NCI-H1105 (cell line): ENCODE results near the gene MIA.
"Not testable (repeated sequence)": the region's sequence is repeated elsewhere in the genome, so short reads cannot be mapped to it uniquely, and the experiment has no call there.

Source experiments
- DNase-seq: peaks from one replicate; lab custom pipeline; 2025; lab: John Stamatoyannopoulos, UW

The MIA gene

GRCh38 chr19:40774916-40775631, at the start of gene MIA:
Gene MIA, plus strand, starts transcription at chr19:40775521. Its CDS starts 22 bp downstream, at chr19:40775543.
- DNase-seq = no peak

- no peak for DNase-seq
Observed at GRCh38 chr19:40726279-40726678, 49.0 kb upstream of the MIA start.

DNA sequence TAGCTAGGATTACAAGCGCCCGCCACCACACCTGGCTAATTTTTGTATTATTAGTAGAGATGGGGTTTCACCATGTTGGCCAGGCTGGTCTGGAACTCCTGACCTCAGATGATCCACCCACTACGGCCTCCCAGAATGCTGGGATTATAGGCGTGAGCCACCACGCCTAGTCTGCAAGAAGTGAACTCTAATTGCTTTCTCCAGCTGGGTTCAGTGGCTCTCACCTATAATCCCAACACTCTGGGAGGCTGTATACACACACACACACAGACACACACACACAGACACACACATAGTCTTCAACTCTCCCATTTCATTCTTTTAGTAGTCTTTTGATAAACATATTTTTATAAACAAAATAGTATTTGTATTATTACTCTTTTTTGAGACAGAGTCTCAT, 45.3 kb upstream of the MIA start:
- DNase-seq = not testable (repeated sequence)

- not testable (repeated sequence) for DNase-seq
Observed at GRCh38 chr19:40732304-40732703, 43.0 kb upstream of the MIA start.

GRCh38 chr19:40733149-40733548, 42.2 kb upstream of the MIA start:
- no peak for DNase-seq

- DNase-seq = no peak
Observed at GRCh38 chr19:40735013-40735771, 40.1 kb upstream of the MIA start.

GRCh38 chr19:40736661-40737060, 38.7 kb upstream of the MIA start:
- no peak for DNase-seq

GRCh38 chr19:40737102-40737644, 38.1 kb upstream of the MIA start:
- no peak for DNase-seq

DNA sequence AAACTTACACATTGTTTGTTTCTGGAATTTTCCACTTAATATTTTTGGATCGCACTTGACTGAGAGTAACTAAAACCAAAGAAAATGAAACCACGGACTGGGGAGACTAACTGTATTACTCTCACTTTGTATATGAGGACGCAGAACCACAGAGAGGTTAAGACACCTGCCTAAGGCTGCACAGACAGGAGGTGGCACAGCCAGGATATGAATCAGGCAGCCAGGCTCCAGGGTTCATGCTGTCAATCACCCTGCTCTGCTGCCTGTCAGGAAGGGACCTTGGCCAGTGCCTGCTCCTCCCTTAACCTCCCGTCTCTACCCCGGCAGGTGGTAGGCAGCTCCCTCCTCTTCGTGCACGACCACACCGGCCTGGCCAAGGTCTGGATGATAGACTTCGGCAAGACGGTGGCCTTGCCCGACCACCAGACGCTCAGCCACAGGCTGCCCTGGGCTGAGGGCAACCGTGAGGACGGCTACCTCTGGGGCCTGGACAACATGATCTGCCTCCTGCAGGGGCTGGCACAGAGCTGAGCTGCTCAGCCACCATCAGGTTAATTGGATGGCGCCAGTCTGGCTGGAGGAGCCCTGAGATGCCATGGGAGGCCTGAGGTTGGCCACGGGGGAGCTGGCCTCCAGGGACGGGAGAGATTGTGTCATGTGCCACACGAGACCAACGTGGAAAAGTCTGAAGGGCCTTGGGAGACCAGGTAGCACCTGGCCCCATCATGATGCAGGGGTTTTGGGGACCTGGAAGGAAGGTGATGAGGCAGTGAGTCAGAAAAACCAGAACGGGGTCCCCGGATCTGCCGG, 36.1 kb upstream of the MIA start:
- no peak for DNase-seq

DNA sequence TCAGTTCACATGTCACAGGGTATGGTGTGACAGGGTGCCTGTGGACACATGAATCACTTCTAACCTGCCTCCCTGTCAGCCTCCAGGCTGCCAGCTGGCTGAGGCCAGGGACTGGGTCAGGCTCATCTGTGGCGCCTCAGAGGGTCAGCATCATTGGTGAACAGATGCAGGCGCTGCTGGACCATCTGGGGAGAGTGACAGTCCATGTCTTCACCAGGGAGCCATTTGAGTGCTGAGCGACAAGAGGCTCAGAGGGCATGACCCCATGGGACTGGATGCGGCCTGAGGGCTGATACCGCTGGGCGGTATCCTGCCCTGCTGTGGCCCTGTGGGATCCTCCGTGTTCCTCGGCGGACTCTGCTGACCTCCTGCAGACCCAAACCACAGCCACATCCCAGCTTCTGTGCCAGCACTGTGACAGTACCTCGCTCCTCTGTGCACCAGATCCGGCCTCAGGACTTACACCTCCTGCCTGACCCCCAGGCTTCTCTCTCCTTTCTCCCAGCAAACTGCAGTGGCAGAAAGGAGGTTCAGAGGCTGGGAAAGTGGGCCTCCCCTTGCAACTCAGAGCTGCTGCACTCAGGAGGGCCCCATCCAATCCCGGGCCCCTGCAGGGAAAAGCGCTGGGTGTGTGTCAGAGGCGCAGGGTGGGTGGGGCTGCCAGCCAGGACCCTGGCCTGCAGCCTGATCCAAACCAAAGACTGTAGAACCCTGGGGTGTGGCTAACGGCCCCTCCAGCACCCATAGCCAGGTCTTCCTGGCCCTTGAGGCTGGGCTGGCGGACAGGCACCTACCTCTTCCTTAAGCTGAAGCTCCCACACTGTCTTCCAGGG, 35.2 kb upstream of the MIA start:
- no peak for DNase-seq

DNA sequence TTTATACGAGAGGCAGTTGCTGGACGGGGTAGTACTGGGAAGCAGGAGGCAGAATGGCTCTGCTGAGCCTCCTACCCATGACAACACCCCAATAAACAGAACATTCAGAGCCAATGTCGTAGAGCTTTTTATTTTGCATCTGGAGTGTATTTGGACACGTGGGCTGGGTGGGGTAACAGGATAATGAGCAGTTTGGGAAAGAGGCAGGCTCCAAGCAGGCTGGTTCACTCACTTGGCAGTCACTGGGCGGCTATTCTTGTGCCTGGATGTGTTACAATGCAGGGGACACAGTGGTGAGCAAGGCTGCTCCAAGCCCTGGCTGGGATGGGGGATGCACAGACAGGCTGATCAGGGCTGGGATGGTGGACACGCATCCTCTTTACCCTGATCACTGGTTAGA, 34.6 kb upstream of the MIA start:
- DNase-seq = no peak

DNA sequence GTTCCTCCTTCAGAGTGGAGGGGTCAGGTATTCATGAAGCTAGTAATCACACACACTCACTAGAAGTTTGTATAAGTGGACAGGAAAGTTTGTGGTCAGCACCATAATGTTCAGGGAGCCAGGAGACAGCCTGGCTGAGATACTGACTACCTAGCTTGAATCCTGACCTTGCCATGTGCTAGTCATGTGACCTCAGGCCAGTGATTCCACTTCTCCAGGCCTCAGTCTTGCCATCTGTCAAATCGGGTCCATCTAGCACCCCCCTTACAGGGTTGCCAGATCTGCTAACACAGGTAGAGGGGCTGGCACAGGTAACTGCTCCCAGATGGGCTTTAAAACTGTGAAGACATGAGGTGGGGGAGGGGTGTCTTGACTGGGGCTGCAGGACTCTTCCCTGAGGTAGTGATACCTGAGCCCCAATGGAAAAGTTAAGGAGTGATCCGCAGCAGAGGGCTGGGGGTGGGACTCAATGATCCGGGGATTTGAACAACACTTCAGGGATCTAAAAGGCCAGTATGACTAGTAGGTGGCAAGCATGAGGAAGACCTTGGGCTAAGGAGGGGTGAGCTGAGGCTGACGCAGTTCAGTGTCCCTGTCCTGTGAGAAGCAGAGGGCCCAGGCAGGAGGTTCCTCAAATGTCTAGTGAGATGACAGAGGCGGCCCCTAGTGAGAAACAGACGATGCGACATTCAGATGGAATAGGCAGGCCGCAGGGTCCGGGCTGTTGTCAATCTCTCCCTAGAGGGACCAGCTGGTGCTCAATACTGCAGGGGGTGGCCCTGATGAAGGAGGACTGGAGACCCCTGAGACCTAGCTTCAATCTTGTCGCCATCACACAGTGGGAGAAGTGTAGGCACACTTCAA, 33.6 kb upstream of the MIA start:
- DNase-seq = no peak

DNA sequence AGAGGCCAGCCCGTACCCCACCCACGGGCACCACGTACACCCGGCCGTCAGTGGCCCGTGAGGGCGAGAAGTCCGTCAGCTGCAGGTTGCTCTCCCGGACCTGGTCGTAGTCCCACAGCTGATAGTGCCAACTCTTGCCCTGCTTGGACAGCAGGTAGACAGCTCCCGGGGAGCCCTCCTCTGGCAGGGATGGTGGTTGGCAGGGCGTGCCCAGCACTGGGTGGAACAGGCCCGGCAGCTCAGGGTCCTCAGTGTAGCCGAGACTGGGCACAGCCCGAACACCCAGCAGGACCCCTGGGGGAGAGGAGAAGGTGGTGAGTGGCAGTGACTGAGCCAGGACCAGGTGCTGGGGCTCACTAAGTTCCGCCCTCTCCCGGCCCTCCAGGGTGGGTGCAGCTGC, 32.8 kb upstream of the MIA start:
- DNase-seq = no peak

- no peak for DNase-seq
Observed at GRCh38 chr19:40742886-40743285, 32.4 kb upstream of the MIA start.

GRCh38 chr19:40743926-40744325, 31.4 kb upstream of the MIA start:
- DNase-seq = no peak

DNA sequence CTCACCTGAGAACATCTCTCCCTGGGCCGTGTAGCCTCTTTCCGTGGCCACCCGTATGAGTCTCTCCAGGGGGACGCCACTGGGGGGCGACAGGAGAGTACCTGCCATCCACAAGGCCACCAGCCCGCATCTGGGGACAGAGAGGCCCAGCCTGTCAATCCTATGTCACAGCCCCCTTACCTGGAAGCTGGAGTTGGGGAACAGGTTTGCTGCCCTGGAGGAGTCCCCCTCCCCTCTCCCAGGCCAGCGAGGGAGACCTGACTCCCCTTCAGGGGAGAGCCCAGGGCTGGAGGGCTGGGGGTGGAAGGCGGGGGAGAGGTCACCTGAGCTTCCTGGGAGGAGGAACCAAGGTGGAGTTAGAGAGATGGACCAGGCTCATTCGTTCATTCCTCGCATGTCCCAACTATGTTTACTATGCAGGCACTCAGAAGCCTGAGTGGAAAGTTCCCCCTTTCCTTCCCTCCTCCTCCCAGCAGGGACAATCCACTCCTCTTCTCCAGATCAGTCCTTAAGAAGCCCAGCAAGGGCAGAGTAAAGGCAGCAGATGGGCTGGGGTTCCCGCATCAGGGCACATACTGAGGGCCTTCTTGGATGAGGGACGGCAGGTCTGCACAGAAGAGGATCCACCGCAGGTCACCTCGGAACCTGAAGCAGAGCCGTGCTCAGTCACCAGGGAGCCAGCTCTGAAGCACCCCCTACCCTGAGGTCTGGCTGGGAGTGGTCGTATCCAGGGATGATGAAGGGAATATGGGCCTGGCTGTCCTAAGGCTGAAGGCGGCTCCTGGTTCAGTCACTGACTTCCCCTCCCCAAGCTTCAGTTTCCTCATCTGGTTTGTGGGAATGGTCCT, 30.5 kb upstream of the MIA start:
- no peak for DNase-seq

- DNase-seq = no peak
Observed at GRCh38 chr19:40745402-40745780, 29.9 kb upstream of the MIA start.

DNA sequence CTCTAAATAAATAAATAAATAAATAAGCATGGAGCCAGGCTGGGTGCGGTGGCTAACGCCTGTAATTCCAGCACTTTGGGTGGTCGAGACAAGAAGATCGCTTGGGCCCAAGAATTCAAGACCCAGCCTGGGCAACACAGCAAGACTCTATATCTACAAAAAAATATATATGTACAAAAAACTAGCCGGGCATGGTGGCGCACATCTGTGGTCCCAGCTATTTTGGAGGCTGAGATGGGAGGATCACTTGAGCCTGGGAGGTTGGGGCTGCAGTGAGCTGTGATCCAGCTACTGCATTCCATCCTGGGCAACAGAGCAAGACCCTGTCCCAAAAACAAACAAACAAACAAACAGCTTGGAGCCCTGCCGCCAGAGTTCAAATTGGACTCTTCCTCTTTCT, 27.8 kb upstream of the MIA start:
- DNase-seq = no peak

DNA sequence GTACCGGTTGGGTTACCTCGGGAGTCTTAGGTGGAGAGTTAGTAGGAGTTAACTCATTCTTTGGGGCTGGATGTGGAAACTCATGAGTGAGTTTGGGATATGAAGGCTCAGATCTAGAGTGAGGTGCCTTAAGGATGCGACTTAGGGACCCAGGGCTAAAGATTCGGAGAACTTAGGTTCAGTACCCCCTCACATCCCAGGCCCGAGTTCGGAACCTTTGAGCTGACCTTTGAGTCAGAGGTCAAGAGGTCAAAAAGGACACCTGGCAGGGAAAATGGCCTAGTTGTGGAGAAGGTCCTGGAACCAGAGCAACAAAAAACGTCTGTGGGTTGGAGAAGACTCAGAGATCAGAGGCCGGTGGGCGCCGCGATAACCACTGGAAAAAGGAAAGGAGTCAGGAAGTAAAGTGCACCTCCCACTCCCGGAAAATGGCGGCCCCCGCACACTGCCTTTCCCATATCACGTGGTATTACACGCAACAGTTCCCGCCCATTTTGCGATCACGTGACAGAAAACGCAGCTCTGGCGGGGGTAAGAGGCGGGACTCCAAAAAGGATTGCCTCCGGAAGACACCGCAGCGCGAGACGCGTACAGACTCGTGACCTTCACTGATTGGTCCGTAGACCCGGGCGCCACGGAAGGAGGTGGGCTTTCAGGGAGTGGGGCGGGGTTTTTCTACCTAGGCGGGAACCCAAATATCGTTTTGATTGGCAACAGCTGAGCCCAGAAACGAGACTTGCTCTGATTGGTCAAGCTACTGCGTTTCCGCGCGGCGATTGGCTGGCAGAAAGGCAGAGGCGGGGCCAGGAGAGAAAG, 25.1 kb upstream of the MIA start, which contains the start of gene ACTMAP:
TSS of gene ACTMAP (minus strand) at position 420 of the 816 bp plus-strand sequence. CDS start 674 bp downstream, outside the sequence.
- peak; percentile 100 for DNase-seq
